HCT116 (cell line): ENCODE data around the gene ITGB6. TPM values are rescaled to one million over a fixed set of nuclear protein-coding genes. Genes with fewer than 3 reads are reported as not detected.

Experiments used
- ATAC-seq: fragments of 200-7000 bp; cut with Tn5 transposase; 2 replicates; pipeline ENCODE4 v1.9.1; 2020; ENCODE audit warnings: mild to moderate bottlenecking, moderate library complexity
- BruUV-seq: library from RNA; stranded (reverse); fragments of 400-500 nt; replicated peaks from 2 replicates; lab custom pipeline; 2021; lab: Mats Ljungman, UMichigan
- CTCF ChIA-PET: fragments of 300-600 bp; sonication (Branson Sonifier 250); formaldehyde crosslinking; loops from one replicate; lab custom pipeline; 2021; ENCODE audit warnings: antibody characterized with exemption; lab: Charles Lee
- POLR2A ChIA-PET: fragments of 300-600, 350-600 bp; sonication (Branson Sonifier 250); formaldehyde crosslinking; loops from one replicate; lab custom pipeline; 2021; ENCODE audit warnings: antibody characterized with exemption; lab: Charles Lee
- RAD21 ChIA-PET, 2 experiments: fragments of 300-600 bp; sonication (Branson Sonifier 250); formaldehyde crosslinking; loops; one replicate each; lab custom pipeline; 2023; ENCODE audit warnings: low total read pairs in 2 of 2; ENCODE audit not compliant: uncharacterized antibody in 2 of 2, unreplicated experiment in 2 of 2, low non-redundant PET in 1 of 2; lab: Charles Lee
- DNase-seq: peaks from one replicate; pipeline ENCODE4 v3.0.0-alpha.2; 2010; ENCODE audit warnings: low read depth, low spot score
- H2AFZ ChIP-seq: fragments of 200-600 bp; shearing (Covaris generic), sonication (generic); 2 replicates; pipeline ENCODE4 v1.6.1; 2017; ENCODE audit warnings: low read depth, mixed run types, mixed read lengths, antibody characterized with exemption, low read length; ENCODE audit not compliant: poor library complexity, severe bottlenecking
- H3K27ac ChIP-seq: 2 replicates; pipeline ENCODE4 v1.5.1; 2012; ENCODE audit warnings: low read depth, low read length
- H3K27me3 ChIP-seq: fragments of 200-600 bp; sonication (generic); 2 replicates; pipeline ENCODE4 v1.6.1; 2016; ENCODE audit warnings: mixed run types, low read length, mixed read lengths; ENCODE audit not compliant: insufficient read depth
- H3K36me3 ChIP-seq, 2 experiments: fragments of 200-500 bp in 1 of 2; fragments of 200-600 bp in 1 of 2; sonication (Bioruptor generic) in 1 of 2; sonication (generic) in 1 of 2; 2 replicates each; pipeline versions ENCODE4 v1.5.1 to v1.6.1; 2014 to 2016; ENCODE audit warnings: low read length in 2 of 2, inconsistent platforms in 1 of 2, mixed read lengths in 1 of 2, mixed run types in 1 of 2; ENCODE audit not compliant: insufficient read depth in 2 of 2, control insufficient read depth in 1 of 2
- H3K4me1 ChIP-seq, 2 experiments: fragments of 200-600 bp in 1 of 2; sonication (generic) in 1 of 2; 2 replicates each; pipeline versions ENCODE4 v1.5.1 to v1.6.1; 2012 to 2017; ENCODE audit warnings: low read length in 2 of 2, inconsistent platforms in 1 of 2, mild to moderate bottlenecking in 1 of 2, mixed read lengths in 1 of 2, mixed run types in 1 of 2, moderate library complexity in 1 of 2; ENCODE audit not compliant: insufficient read depth in 2 of 2, control insufficient read depth in 1 of 2
- H3K4me2 ChIP-seq: fragments of 200-600 bp; sonication (generic); 2 replicates; pipeline ENCODE4 v1.6.1; 2017; ENCODE audit warnings: mixed run types, low read length, mixed read lengths
- H3K4me3 ChIP-seq, 2 experiments: fragments of 200-600 bp in 1 of 2; sonication (generic) in 1 of 2; replicated peaks in 1 of 2; 2 replicates each; pipeline ENCODE4 v1.5.1; 2011 to 2016; ENCODE audit warnings: low read length in 2 of 2, control low read depth in 1 of 2, low read depth in 1 of 2, mild to moderate bottlenecking in 1 of 2, mixed read lengths in 1 of 2, mixed run types in 1 of 2
- H3K79me2 ChIP-seq: fragments of 200-600 bp; sonication (generic); 2 replicates; pipeline ENCODE4 v1.6.1; 2017; ENCODE audit warnings: mild to moderate bottlenecking, mixed run types, low read length, moderate library complexity, mixed read lengths; ENCODE audit not compliant: insufficient read depth
- H3K9ac ChIP-seq: fragments of 200-600 bp; sonication (generic); 2 replicates; pipeline ENCODE4 v1.6.1; 2016; ENCODE audit warnings: low read length, mixed read lengths
- H3K9me2 ChIP-seq: fragments of 200-600 bp; sonication (generic), shearing (Covaris generic); 2 replicates; pipeline ENCODE4 v1.6.1; 2017; ENCODE audit warnings: mixed run types, mild to moderate bottlenecking, moderate library complexity; ENCODE audit not compliant: insufficient read depth
- H3K9me3 ChIP-seq, 2 experiments: fragments of 200-500 bp in 1 of 2; fragments of 200-600 bp in 1 of 2; sonication (Bioruptor generic) in 1 of 2; sonication (generic) in 1 of 2; 2 replicates each; pipeline ENCODE4 v1.6.1; 2014 to 2017; ENCODE audit warnings: low read length in 2 of 2, mixed read lengths in 2 of 2, inconsistent platforms in 1 of 2, low read depth in 1 of 2, mild to moderate bottlenecking in 1 of 2, mixed run types in 1 of 2, moderate library complexity in 1 of 2; ENCODE audit not compliant: control insufficient read depth in 1 of 2, insufficient read depth in 1 of 2
- H4K20me1 ChIP-seq: fragments of 200-600 bp; sonication (generic), shearing (Covaris generic); 2 replicates; pipeline ENCODE4 v1.6.1; 2017; ENCODE audit warnings: mixed run types, mild to moderate bottlenecking, moderate library complexity; ENCODE audit not compliant: insufficient read depth
- EGR1 ChIP-seq: IDR thresholded peaks from 2 replicates; pipeline ENCODE4 v1.6.1; 2012; ENCODE audit warnings: low read depth
- EZH2 ChIP-seq: fragments of 200-600 bp; sonication (generic); IDR thresholded peaks from 2 replicates; pipeline ENCODE4 v1.6.1; 2017; ENCODE audit warnings: antibody characterized with exemption, mixed run types
- MAX ChIP-seq: IDR thresholded peaks from 2 replicates; pipeline ENCODE4 v1.6.1; 2012
- SRF ChIP-seq: IDR thresholded peaks from 2 replicates; pipeline ENCODE4 v1.6.1; 2012; ENCODE audit warnings: low read depth
- TCF7L2 ChIP-seq: IDR thresholded peaks from 2 replicates; pipeline ENCODE4 v1.7.0; 2011; ENCODE audit warnings: borderline replicate concordance, inconsistent platforms; ENCODE audit not compliant: insufficient read depth, insufficient read length; ENCODE audit errors: extremely low read depth
- ZFX ChIP-seq: fragments of 450-650 bp; IDR thresholded peaks from 2 replicates; pipeline ENCODE4 v1.6.1; 2017
- intact Hi-C: fragments of 100-400 bp; cut with micrococcal nuclease; formaldehyde crosslinking; loops from 2 replicates; pipeline ENCODE4 v1.10.0; 2022
- total RNA-seq: library from RNA; stranded (reverse); gene quantifications from one replicate; pipeline ENCODE4 v1.2.1, GENCODE V29; 2021; ENCODE audit not compliant: unreplicated experiment

ITGB6 gene
- total RNA-seq, 1 experiment from 2014 or later: 0.12 TPM

- CTCF ChIA-PET: no interaction called here
- Histone ChIP-seq H3K27ac (no peak within 1 kb of the TSS), H3K9me2 (no peaks in the 10 kb centered on the region), H3K9ac (peak within 1 kb of the TSS; percentile 33; the same call in 1 of the 2 replicates), H3K4me2 (peak within 1 kb of the TSS; percentile 74), H3K4me3 (peak within 1 kb of the TSS; percentile 40 to 55), H3K27me3 (no peaks in the 10 kb centered on the region), H2AFZ (peak within 1 kb of the TSS; percentile 54), H4K20me1 (no peaks in the 10 kb centered on the region), H3K36me3 (no peaks in the 10 kb centered on the region), H3K79me2 (no peaks in the 10 kb centered on the region), H3K4me1 (peaks cover 0 to 5% of the 10 kb centered on the region in 2 experiments; a peak in 2 of 4 replicates), H3K9me3 (no peaks in the 10 kb centered on the region)
- POLR2A ChIA-PET: no interaction called here
- peak; percentile 74 for ATAC-seq
- BruUV-seq: no TSS peak
- intact Hi-C loops: no loop called here
- DNase-seq: no peak
- RAD21 ChIA-PET: no interaction called here
- no peak for TF ChIP-seq TCF7L2
Observed at GRCh38 chr2:160062292-160063005, 137.6 kb downstream of the ITGB6 start, which contains the start of gene PLA2R1. Gene PLA2R1 (minus strand): TSS chr2:160062615. CDS start chr2:160062403, 212 bp downstream.

GRCh38 chr2:160061944-160062291 lies 138.2 kb downstream of the ITGB6 start:
- POLR2A ChIA-PET: no interaction called here
- no peaks in the 10 kb centered on the region for H3K9me2 ChIP-seq
- no peak for ATAC-seq
- no peaks in the 10 kb centered on the region for H3K9me3 ChIP-seq
- peak overlapping the region; percentile 74 for H3K4me2 ChIP-seq
- RAD21 ChIA-PET: no interaction called here
- no peaks in the 10 kb centered on the region for H4K20me1 ChIP-seq
- peak overlapping the region; percentile 33; the same call in 1 of the 2 replicates for H3K9ac ChIP-seq
- TF ChIP-seq EGR1: no peak
- TF ChIP-seq SRF: no peak
- TF ChIP-seq ZFX: no peak
- TF ChIP-seq MAX: no peak
- TF ChIP-seq EZH2: no peak
- no peak overlapping the region for H3K27ac ChIP-seq
- H2AFZ ChIP-seq: no peak overlapping the region
- H3K79me2 ChIP-seq: no peaks in the 10 kb centered on the region
- no peak for DNase-seq
- H3K27me3 ChIP-seq: no peaks in the 10 kb centered on the region
- intact Hi-C loops: no loop called here
- peaks cover 0 to 5% of the 10 kb centered on the region in 2 experiments; a peak in 2 of 4 replicates for H3K4me1 ChIP-seq
- BruUV-seq: no TSS peak
- CTCF ChIA-PET: no interaction called here
- peak overlapping the region; percentile 40 to 55 for H3K4me3 ChIP-seq
- no peaks in the 10 kb centered on the region for H3K36me3 ChIP-seq
